GM19397 (cell line): ENCODE data around the gene DRD1.
A peak's percentile ranks its signal among the peaks of the same experiment; 100 is the strongest.

Source experiments
- ATAC-seq: cut with Tn5 transposase; IDR thresholded peaks from one replicate; pipeline ENCODE4 v1.9.1; 2021; ENCODE audit warnings: mild to moderate bottlenecking, moderate library complexity; ENCODE audit not compliant: unreplicated experiment

DRD1 gene

DNA sequence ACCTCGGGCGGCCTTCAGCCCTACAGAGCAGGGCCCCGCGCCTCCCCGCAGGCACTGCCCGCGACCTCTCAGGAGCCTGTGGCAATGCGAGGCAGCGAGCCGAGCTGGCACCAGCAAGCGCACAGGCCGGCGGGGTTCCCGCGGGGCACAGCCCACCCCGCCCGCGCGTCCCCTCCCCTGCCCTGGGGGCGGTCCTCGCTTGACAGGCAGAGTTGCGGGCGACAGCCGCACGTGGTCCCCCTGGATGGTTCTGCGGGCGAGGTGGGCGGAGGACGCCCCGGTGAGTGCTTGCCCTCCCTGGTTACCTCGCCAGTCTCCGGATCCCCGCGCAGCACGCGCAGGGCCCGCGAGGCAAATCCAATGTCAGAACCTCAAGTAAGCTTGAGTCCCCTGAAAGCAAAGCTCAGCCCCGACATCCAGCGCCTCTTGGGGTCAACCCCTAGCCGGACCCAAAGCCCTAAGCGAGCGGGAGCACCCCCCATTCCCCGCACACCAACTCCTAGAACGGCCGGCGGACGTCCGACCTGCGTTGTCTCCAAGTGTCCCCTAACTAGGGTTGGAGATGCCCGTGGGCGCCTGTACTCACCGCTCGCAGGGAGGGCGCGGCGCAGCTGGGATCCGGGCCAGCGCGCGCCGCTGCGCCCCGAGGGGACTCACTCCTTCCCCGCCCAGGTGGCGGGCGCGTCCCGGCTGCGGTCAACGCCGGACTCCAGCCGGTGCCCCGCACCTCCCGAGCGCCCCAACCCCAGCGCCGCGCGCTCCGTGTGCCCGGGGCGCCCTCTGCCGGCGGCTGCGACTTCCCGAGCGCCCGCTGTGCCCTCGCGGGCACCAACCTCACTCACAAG, at the start of gene DRD1:
Gene DRD1 (minus strand): TSS at position 123 of the 845 bp plus-strand sequence. CDS start 1,083 bp downstream, outside the sequence.
- ATAC-seq = peak; percentile 63

DNA sequence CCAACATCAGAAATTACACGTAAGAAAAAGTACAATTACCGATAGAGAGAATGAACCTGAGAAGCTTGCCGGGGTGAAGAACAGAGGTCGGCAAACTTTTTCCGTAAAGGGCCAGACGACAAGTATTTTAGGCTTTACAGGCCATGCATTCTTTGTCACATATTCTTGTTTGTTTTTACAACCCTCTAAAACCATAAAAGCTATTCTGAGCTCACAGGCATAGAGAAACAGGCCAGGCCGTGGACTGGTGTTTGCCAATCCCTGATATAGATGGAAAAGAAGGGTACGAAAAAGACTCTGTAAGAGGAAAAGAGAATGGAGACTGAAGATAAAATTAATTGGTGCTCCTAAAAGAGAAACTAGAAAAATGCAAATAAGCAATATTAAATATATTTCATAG, 49.7 kb upstream of the DRD1 start:
- ATAC-seq = no peak

DNA sequence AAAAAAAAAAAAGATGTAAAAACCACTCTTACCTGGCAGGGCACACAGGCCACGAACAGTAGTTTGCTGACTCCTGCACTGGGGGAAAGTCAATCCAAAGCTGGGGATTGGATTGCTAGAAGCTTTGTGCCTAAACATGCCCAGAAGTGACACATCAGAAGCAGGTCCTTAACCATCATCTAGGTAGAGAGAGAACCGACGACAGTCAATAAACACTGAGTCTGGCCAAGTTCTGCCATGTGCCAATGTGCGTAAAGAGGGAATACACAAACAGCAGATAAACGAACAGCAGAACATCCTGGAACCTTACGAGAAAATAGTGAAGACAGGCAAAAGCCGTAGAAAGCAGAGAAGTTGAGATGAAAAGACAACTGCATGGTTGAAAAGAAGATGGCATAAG, 49.3 kb upstream of the DRD1 start:
- no peak for ATAC-seq

DNA sequence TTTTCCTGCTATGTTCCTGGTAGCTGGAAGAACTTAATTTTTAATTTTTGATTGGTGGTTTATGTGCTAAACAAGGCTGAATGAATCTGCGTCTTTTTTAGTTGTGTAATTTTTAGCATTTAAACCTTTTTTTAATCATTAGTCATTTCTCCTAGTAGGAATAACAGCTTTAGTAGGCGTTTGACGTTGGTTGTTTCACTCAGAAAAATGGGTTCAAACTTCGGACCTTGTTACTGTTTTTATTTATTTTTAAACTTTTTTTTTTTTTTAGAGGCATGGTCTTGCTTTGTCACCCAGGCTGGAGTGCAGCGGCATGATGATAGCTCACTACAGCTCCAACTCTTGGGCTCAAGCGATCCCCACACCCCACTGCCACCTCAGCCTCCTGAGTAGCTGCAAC, 47.2 kb upstream of the DRD1 start:
- ATAC-seq = no peak

DNA sequence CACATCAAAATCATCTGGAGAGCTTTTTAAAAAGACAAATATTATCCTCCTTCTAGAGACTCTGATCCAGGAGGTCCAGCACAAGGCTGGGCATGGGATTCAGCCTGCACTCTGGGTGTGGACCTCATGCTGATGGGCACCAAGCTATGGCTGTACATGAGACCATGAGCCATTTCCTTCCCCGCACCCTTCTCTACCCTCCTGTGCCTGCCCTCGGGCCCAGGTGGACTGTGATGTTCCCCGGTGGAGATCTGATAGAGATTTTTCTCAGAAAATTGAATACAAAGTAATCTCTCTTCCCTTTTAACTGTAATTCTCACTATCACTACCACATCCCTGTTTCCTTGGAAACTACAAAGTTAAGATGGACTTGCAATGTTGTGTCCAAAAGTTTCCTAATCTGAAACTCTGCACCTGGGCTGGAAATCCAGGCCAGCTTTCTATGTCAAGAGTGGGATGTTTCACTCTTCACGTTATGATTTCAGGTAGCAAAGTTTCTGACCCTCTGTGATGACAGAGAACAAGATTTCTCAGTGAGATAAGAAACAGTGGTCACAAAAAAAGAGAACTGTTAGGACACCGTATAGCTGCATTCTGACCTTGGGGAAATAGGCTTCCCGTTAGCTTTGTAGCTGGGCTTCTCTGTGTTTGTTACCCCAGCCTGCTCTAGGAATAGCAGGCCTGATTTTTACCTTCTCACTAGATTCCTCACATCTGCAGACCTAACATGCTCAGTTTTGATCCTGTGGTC, 45.9 kb upstream of the DRD1 start:
- ATAC-seq = no peak

DNA sequence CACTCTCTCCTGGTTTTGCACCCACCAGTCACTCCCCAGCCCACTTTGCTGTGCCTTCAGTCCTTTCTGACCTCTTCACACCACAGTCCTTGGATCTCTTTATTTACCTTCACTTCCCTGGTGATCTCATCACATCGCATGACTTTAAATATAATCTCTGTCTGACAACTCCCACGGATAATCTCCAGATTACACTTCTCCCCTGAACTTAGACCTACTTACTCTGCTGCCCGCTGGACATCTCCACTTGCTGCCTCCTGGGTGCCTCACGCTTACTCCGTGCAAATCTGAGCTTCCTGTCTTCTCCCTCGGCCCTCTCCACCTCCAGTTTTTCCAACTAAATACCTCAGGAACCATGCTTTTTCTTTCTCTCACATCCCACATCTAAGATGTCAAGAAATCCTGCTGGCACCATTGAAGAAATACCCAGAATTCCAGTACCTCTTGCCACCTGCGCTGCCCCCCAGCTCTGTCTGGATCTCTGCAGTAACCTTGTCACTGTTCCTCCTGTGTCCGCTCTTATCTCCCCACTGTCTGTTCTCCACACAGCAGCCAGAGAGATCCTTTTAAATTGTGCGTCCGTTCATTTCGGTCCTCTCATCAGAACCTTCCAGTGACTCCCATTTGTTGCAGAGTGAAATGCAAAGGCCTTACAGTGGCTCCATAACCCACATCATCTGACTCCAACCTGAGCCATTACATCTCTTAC, 43.7 kb upstream of the DRD1 start:
- no peak for ATAC-seq

DNA sequence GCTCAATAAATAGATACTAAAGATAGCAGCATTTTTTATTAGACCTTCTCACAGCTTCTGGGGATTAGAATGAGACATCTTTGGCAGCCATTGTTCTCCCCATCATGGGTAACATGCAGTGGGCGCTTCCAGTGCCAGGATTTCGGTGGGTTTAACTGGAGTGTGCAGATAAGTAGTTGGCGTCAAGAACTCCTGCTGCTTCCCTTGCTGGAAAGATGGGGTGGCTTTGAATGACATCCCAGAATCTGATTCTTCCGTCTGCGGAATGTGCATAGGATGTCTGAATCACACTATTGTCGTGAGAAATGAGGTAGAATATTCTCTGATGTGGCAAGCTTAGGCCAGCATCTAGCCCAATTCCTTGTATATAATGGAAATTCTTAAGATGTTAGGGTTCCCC, 41.6 kb upstream of the DRD1 start:
- no peak for ATAC-seq

DNA sequence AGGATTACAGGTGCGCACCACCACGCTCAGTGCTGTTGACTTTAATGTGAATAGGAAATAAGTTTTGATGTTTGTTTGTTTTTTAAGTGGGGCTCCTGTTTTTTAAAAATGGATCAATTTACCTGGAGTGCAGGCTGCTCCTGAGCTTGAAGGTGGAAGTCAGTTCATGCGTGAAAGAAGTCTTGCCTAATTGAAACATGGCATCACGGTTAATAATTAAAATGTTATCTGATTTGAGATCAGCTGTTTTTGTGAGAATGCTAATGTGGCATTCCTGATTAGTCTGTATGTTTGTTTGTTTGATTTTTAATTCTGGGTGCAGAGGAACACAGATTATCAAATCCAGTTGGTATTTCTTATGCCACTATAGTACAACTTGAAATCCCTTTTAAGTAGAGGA, 40.8 kb upstream of the DRD1 start:
- no peak for ATAC-seq

DNA sequence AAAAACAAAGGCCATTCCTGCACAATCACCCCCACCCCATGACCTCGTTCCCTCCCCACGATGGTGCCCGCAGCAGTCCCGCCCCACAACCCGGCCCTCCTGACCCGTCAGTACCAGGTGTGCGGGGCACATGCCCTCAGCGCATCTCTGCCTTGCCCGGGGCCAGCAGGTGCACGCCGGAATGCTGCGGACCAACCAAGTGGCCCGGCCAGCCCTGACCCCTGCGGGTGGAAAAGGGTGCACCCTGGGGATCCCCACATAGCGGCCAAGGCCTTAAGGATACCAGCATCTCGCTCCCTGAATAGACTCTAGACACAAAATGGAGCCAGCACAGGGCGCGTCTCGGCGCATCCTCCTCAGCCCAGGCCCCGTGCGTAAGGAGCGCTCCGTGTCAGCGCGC, 40.3 kb upstream of the DRD1 start:
- ATAC-seq = no peak

DNA sequence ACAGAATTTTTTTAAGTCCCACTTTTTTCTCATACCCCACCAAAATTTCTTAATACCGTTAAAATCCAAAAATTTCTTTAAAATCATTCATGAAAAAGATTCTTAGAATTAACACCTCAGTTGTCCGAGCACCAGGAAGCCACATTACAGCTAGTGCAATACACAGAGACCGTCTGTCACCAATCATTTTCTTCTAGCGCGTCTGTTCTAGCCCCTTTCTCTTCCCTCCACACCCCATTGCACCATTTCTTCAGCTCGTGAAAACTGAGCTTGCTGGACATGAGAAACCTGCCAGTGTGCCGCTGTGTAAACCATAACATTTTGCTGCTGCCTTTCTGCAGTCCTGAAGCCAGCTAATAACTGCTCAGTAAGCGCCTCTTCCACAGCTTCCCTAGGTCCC, 39.4 kb upstream of the DRD1 start:
- no peak for ATAC-seq

DNA sequence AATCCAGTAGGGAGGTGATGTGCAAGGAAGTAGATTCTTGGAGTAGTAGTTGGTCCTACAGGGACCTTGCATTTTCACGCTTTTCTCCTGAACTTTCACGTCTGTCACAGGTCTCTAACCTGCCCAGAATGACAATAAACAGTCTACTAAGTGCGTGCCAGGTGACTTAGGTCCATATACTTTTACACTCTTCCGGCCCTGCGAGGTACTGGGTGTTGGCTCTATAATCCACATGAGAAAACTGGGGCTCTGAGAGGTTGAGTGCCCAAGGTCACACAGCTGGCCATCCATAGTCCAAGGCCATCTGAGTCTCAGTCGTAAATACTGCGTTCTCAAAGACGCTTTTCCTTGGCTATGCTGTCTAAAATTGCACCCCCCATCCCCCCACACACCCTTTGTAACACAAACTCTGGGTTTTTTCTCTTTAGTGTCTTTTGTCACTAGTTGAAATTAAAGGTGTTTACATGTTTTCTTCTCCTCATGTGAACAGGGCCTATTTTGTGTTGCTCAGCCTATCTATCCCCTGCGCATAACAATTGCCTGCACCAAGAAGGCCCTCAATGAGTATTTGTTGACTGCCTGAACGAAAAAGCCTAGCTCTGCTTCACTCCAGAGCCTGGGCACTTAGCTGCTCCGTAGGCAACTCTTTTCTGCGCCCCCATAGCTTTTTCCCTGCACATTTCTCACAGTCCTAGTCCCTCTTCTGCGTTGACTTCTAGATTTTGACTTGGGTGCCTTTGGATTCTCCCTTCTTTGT, 35.3 kb upstream of the DRD1 start:
- peak; percentile 6 for ATAC-seq

DNA sequence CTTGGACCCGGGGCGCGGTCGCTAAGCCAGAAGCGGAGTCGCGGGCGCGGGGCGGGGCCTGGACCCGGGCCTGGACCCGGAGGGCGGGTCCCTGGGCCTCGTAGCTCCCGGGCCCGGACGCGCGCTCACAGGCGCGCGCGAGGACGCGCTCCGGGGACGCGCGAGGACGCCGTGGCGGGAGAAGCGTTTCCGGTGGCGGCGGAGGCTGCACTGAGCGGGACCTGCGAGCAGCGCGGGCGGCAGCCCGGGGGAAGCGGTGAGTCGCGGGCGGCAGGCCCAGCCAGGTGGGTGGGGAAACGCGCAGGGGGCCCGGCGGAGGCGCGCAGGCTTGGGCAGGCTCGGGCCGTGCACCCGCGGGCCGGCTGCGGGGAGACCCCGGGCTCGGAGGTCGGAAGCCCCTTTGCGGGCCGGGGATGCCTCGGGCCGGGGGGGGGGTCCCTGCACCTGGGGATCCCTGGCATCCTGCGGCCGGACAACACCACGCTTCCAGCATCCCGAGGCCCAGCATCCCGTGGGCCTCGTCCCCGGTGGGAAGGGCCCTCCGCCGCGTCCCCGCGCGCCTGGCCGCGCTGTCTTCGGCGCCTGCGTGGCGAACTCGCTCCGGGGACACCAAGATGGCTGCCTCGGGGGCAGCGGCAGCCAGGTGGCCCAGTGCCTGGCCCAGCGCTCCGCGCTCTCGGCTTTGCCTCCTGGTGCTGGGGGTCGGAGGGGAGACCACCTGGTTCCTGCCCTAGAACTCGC, 34.6 kb upstream of the DRD1 start, which contains the start of gene SFXN1:
Gene SFXN1 (plus strand): TSS at position 177 of the 741 bp plus-strand sequence. CDS start 13,544 bp downstream, outside the sequence.
- ATAC-seq = peak; percentile 90

DNA sequence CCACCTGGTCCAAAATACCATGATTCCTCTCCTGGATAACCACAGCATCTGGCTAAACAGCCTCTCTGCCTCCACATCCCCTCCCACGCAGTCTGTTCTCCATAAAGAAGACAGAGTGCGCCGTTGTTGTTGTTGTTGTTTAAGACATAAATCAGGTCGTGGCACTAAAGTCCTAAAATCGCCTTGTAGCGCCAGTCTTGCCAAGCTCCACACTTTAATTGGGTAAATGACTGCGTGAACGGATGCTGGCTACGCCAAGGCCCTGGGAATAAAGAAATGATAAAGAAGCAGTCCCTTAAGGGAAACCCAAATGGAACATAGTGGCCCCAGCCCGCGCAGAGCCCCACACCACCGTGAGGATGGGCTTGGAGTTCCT, 34.0 kb upstream of the DRD1 start:
- ATAC-seq = no peak

DNA sequence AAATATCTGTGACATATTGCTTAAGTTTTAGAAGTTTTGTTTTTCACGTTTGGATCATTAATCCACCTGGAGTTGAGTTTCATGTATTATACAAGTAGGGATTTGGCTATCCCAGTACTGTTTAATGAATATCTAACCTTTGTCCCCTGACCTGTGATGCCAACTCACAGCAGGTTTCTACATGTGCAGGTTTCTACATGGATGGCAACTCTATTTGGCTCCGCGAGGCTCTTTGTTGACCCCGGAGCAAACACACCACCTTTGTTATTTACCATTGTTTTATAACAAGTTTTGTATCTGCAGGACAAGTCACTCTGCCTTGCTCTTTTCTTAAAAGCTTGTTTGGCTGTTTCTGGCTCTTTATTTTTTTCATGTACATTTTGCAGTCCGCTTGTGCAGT, 33.5 kb upstream of the DRD1 start:
- ATAC-seq = no peak

DNA sequence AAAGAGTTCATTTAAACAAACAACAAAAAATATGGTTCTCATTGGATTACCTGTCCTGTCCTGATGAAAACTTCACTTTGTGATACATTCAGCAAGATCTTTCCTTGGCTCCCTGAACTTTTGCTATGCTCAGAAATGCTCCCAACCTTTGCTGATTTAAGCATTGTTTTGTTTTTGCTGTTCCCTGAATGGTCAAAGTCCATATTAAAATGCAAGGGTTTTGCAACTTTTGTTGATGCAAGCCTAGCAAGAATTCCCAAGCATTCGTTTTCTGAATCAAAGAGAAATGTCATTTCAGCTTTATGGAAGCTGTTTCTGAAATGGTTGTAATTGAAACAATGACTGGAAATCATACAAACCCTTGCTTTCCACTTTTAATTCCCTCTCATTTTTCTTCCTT, 31.3 kb upstream of the DRD1 start:
- ATAC-seq = no peak

DNA sequence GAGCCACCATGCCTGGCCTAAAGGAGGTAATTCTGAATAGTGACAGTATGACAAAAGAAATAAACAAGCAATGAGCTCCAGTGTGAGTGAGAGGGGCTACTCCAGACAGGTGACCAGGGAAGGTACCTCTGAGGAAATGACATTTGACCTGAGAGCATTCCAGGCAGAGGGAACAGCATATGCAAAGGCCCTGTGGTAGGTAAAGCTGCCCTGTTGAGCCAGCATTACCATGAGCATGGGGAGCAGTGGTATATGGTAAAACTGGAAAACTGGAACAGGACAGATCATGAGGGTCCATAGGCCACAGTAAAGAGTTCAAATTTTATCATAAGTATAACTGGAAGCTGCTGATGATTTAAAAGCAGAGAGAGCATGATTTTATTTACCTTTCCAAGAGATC, 28.4 kb upstream of the DRD1 start:
- no peak for ATAC-seq

DNA sequence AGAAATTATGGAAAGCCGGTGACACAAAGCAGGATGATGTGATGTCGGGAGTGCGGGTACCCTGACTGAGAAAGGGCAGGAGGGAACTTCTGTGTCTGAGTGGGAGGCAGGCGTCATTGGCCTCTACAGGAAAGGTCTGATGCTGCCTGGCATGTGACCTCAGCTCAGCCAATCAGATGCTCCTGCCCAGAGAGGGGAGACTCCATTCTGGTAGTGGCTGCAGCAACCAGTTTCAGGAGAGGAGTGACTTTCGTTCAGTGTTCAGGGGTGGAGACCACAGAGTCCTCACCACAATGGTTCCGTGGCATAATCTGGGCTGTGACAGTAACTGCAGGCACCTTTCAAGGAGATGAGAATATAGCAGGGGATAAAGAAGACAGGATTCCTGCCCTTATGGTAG, 27.6 kb upstream of the DRD1 start:
- ATAC-seq = no peak

DNA sequence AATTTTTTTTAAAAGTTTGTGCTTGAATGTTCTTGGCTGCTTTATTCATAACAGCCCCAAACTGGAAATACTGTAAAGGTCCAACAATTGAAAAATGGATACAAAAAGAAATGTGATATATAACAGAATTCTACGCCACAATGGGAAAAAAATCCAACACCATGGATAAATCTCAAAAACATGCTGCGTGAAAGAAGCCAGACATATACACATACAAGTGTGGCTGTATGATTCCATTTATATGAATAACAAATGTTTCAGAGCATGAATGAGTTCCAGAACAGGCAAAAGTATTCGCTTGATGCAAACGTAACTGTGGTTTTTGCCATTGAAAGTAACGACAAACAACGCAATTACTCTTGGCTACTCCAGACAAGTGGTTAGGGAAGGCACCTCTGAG, 27.2 kb upstream of the DRD1 start:
- no peak for ATAC-seq

DNA sequence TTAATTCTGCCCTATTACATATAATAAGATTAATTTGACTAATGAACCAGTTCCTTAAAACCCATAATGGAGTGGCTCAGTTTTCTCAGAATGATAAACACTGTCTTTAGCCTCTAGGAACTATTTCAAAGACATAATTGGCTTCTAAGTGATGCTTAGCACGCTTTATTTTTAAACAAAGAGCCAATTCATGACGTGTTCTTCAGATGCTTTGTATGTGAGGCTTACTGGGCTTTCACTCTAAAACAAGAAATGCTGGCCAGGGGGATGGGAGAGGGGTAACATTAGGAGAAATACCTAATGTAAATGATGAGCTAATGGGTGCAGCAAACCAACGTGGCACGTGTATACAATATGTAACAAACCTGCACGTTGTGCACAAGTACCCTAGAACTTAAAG, 26.8 kb upstream of the DRD1 start:
- no peak for ATAC-seq

DNA sequence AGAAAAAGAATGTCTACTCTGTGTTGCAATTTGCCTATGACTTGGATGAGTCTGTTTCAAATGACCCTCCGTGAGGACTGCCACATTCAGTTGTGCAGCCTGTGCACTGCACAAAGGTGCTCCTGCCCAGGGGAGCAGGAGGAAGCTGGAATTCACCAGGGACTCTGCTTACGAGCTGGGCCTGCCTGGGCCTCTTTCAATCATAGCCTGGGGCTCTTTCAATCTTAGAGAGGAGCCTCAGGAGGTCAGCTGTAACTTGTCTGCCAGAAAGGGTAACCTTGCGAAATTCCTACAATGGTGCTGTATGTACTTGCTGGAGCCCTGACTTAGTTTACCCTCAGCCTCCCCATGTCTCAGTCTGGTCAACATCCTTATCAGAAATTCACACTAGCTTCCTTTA, 25.9 kb upstream of the DRD1 start:
- no peak for ATAC-seq
